Sigmoid colon (tissue), 7 donors: ENCODE results near the gene KCND3. TPM values are rescaled to one million over a fixed set of nuclear protein-coding genes. Genes with fewer than 3 reads are reported as not detected.

Experiments
- DNase-seq: peaks from one replicate; pipeline ENCODE4 v3.0.0-alpha.2; 2019
- H3K27ac ChIP-seq, 4 donors: fragments of 200-600 bp; sonication (generic); one replicate each; pipeline ENCODE4 v1.5.1; 2016 to 2019; ENCODE audit warnings: mild to moderate bottlenecking in 1 of 4
- H3K27me3 ChIP-seq, 3 donors: fragments of 200-600 bp; sonication (generic); one replicate each; pipeline ENCODE4 v1.5.1; 2019; ENCODE audit warnings: mild to moderate bottlenecking in 1 of 3
- H3K36me3 ChIP-seq, 4 donors: fragments of 200-600 bp; sonication (generic); one replicate each; pipeline ENCODE4 v1.5.1; 2016 to 2019
- H3K4me1 ChIP-seq, 4 donors: fragments of 200-600 bp; sonication (generic); one replicate each; pipeline ENCODE4 v1.5.1; 2017 to 2019
- H3K4me3 ChIP-seq, 4 donors: fragments of 200-600 bp; sonication (generic); one replicate each; pipeline ENCODE4 v1.5.1; 2017 to 2019; ENCODE audit warnings: mild to moderate bottlenecking in 2 of 4, moderate library complexity in 1 of 4
- H3K9me3 ChIP-seq, 4 donors: fragments of 200-600 bp in 3 of 4; sonication (generic) in 3 of 4; one replicate each; pipeline versions ENCODE4 v1.5.1 to v1.6.1; 2013 to 2019
- EP300 ChIP-seq, 4 donors: sonication (generic); formaldehyde crosslinking; IDR thresholded peaks; one replicate each; pipeline ENCODE4 v1.6.1; 2017; ENCODE audit warnings: antibody characterized with exemption in 4 of 4
- POLR2A ChIP-seq, 2 donors: fragments of 450-650 bp; IDR thresholded peaks; one replicate each; pipeline ENCODE4 v1.6.1; 2016; ENCODE audit warnings: antibody characterized with exemption in 2 of 2, mild to moderate bottlenecking in 2 of 2, moderate library complexity in 2 of 2
- POLR2AphosphoS5 ChIP-seq, 4 donors: sonication (generic); formaldehyde crosslinking; IDR thresholded peaks; one replicate each; pipeline ENCODE4 v1.6.1; 2017; ENCODE audit warnings: antibody characterized with exemption in 4 of 4
- WGBS, 2 donors: extraction: QIAGEN DNeasy Blood & Tissue Kit; methylation state at CpG; one replicate each; pipeline ENCODE4 v1.1.7; 2013; 5-methylcytosine and 5-hydroxymethylcytosine counted together
- intact Hi-C: fragments of 100-400 bp; cut with DNase I; formaldehyde crosslinking; loops from one replicate; pipeline ENCODE4 v1.15.1; 2023
- polyA plus RNA-seq, 3 donors: library from polyadenylated mRNA; stranded (reverse); fragments of 200-250 nt; gene quantifications; one replicate each; pipeline ENCODE4 v1.2.3, GENCODE V29; 2013
- total RNA-seq, 4 donors: library from RNA; depleted of rRNA; stranded (reverse); fragments of >200 nt; gene quantifications; one replicate each; pipeline ENCODE4 v1.1.0, GENCODE V29; 2016
- TF ChIP-seq, protein P1 (sequence below), 4 experiments: fragments of 450-650 bp in 3 of 4; fragments of 200-600 bp in 1 of 4; IDR thresholded peaks; one replicate each; pipeline ENCODE4 v1.5.1; 2016 to 2019; ENCODE audit warnings: antibody characterized with exemption in 4 of 4, mild to moderate bottlenecking in 3 of 4, moderate library complexity in 2 of 4
- donor health status: healthy with polysubstance abuse.
- donor health status: Bipolar disorder and iron deficiency.
- donor health status: healthy.

The KCND3 gene
- total and polyA plus RNA-seq, 7 donors, result 0.23 to 18.3 (median 5.9) TPM

DNA sequence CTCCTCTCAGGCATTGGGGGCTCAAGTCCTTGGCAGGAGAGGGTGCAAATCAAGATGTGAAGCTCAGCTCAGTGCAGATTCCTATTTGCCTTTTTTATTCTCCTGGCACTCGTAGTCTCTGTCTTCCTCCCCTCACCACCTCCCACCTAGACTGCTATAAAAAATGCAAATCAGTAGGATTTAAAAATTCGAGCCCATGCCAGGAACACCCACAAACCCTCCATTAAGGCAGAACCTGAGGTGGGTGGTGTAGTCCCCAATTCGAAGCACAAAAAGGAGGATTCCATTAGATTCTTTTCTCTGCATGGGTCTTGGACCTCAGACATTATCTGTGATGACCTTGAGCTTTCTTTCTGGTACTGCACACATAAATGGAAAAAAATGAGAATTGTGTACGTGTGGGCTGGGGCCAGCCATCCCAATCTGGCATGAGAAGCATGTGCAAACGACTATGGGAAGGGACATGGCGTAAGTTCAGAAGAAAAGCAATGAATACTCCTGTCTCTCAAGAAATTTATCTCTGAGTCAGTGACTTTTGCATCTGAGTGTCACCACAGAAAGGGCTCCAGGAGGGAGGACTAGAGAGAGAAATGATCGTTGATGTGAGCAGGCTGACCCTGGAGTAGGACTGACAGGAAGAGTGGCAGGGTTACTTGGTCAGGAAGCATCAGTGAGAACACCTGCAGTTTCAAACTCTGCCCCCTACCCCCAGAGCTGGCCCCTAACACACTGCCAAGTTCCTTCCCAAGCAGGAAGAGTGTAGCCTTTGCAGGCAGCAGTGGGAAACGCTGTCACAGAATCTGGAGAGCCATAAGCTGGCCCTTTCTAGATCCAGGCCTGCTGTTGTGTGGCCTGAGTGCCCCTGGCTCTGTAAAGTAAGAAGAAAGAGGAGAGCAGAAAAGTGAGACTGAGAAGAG, 252.0 kb downstream of the KCND3 start:
- Histone ChIP-seq H3K4me1 (peaks cover 0 to 63% (median 51%) of the 10 kb centered on the region in 4 donors), H3K27ac (peak overlapping the region; percentile 87 to 97 (median 90)), H3K9me3 (no peaks in the 10 kb centered on the region), H3K36me3 (peaks cover 0 to 5% (median 0%) of the 10 kb centered on the region in 4 donors), H3K27me3 (no peaks in the 10 kb centered on the region), H3K4me3 (peak overlapping the region; percentile 56 to 67 (median 62))
- DNase-seq, result no peak
- intact Hi-C loops, result loop anchor here (5.0 kb wide), 1 partner anchor 75 kb away; no protein-coding TSS in a partner anchor
- TF ChIP-seq POLR2A (IDR thresholded peaks at IDR 0.05) (no peak), POLR2AphosphoS5 (IDR thresholded peaks at IDR 0.05) (no peak), EP300 (IDR thresholded peaks at IDR 0.05) (no peak)
- TF ChIP-seq, protein P1, sequence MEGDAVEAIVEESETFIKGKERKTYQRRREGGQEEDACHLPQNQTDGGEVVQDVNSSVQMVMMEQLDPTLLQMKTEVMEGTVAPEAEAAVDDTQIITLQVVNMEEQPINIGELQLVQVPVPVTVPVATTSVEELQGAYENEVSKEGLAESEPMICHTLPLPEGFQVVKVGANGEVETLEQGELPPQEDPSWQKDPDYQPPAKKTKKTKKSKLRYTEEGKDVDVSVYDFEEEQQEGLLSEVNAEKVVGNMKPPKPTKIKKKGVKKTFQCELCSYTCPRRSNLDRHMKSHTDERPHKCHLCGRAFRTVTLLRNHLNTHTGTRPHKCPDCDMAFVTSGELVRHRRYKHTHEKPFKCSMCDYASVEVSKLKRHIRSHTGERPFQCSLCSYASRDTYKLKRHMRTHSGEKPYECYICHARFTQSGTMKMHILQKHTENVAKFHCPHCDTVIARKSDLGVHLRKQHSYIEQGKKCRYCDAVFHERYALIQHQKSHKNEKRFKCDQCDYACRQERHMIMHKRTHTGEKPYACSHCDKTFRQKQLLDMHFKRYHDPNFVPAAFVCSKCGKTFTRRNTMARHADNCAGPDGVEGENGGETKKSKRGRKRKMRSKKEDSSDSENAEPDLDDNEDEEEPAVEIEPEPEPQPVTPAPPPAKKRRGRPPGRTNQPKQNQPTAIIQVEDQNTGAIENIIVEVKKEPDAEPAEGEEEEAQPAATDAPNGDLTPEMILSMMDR (IDR thresholded peaks at IDR 0.05), result no peak
- 55 to 63% methylated on average over 8 of the region's 8 CpGs for WGBS, 2 donors

- peaks cover 0 to 5% (median 0%) of the 10 kb centered on the region in 4 donors for H3K36me3 ChIP-seq
- whole genome bisulfite sequencing, 2 donors, result 79 to 81% methylated on average over 4 of the region's 4 CpGs
- H3K27ac ChIP-seq, result peak overlapping the region; percentile 87 to 97 (median 90)
- H3K4me3 ChIP-seq, result no peak overlapping the region
- TF ChIP-seq, protein P1 (IDR thresholded peaks at IDR 0.05), result no peak
- no peak for TF ChIP-seq POLR2AphosphoS5 (IDR thresholded peaks at IDR 0.05)
- no peak for TF ChIP-seq EP300 (IDR thresholded peaks at IDR 0.05)
- TF ChIP-seq POLR2A (IDR thresholded peaks at IDR 0.05), result no peak
- no peak for DNase-seq
- intact Hi-C loops, result loop anchor here (5.0 kb wide), 1 partner anchor 74 kb away; no protein-coding TSS in a partner anchor
- peaks cover 0 to 63% (median 51%) of the 10 kb centered on the region in 4 donors for H3K4me1 ChIP-seq
- no peaks in the 10 kb centered on the region for H3K9me3 ChIP-seq
- H3K27me3 ChIP-seq, result no peaks in the 10 kb centered on the region
Measured at GRCh38 chr1:111736548-111737215, 252.8 kb downstream of the KCND3 start.

GRCh38 chr1:111735858-111736544, 253.5 kb downstream of the KCND3 start:
- Histone ChIP-seq H3K27me3 (no peaks in the 10 kb centered on the region), H3K4me3 (no peak overlapping the region), H3K4me1 (peaks cover 0 to 63% (median 50%) of the 10 kb centered on the region in 4 donors), H3K27ac (no peak overlapping the region), H3K36me3 (peaks cover 0 to 5% (median 0%) of the 10 kb centered on the region in 4 donors), H3K9me3 (no peaks in the 10 kb centered on the region)
- DNase-seq, result no peak
- intact Hi-C loops, result loop anchor here (5.0 kb wide), 1 partner anchor 74 kb away; no protein-coding TSS in a partner anchor
- WGBS, 2 donors, result 81 to 86% methylated on average over 8 of the region's 8 CpGs
- TF ChIP-seq, protein P1 (IDR thresholded peaks at IDR 0.05), result no peak
- TF ChIP-seq POLR2A (IDR thresholded peaks at IDR 0.05) (no peak), EP300 (IDR thresholded peaks at IDR 0.05) (no peak), POLR2AphosphoS5 (IDR thresholded peaks at IDR 0.05) (no peak)

DNA sequence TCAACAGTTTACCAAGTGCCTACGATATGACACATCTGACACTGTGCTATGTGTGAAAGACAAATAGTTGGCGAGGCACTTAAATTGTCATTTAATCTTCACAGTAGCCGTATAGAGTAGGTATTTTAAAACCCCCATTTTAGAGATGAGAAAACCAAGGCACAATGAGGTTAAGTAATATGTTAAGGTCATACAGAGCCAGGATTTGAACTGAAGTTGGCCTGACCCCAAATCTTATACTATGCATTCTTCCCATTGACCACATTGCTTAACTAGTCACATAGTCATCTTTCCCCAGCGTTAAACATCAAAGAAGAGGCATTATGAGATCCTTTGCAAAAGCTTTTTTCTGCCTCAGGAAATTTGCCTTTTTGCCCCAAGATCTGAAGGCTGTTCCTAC, 254.1 kb downstream of the KCND3 start:
- H3K4me3 ChIP-seq, result no peak overlapping the region
- no peak overlapping the region for H3K27ac ChIP-seq
- 94% methylated on average over 4 of the region's 4 CpGs for WGBS, 2 donors
- H3K36me3 ChIP-seq, result peaks cover 0 to 5% (median 0%) of the 10 kb centered on the region in 4 donors
- no peak for DNase-seq
- intact Hi-C loops, result loop anchor here (5.0 kb wide), 1 partner anchor 73 kb away; no protein-coding TSS in a partner anchor
- peaks cover 0 to 60% (median 48%) of the 10 kb centered on the region in 4 donors for H3K4me1 ChIP-seq
- no peaks in the 10 kb centered on the region for H3K9me3 ChIP-seq
- no peaks in the 10 kb centered on the region for H3K27me3 ChIP-seq
- TF ChIP-seq EP300 (IDR thresholded peaks at IDR 0.05), result no peak
- no peak for TF ChIP-seq POLR2AphosphoS5 (IDR thresholded peaks at IDR 0.05)
- TF ChIP-seq POLR2A (IDR thresholded peaks at IDR 0.05), result no peak
- TF ChIP-seq, protein P1 (IDR thresholded peaks at IDR 0.05), result no peak
